Mesenchymal stem cell (in vitro differentiated cells and primary cell): ENCODE results near the gene LMOD2.

ENCODE experiments used
- DNase-seq: peaks from one replicate; pipeline ENCODE4 v3.0.0-alpha.2; 2013
- H2AFZ ChIP-seq: one replicate; pipeline ENCODE4 v1.6.1; 2013; ENCODE audit warnings: low read depth, mild to moderate bottlenecking, control low read depth, inconsistent platforms, low read length, moderate library complexity
- H2AK5ac ChIP-seq: 2 replicates; pipeline ENCODE4 v1.6.1; 2013; ENCODE audit warnings: low read length, moderate library complexity, mild to moderate bottlenecking, inconsistent platforms; ENCODE audit not compliant: severe bottlenecking
- H2BK120ac ChIP-seq: one replicate; pipeline ENCODE4 v1.6.1; 2013; ENCODE audit warnings: low read depth, mild to moderate bottlenecking, inconsistent platforms, low read length, moderate library complexity
- H2BK12ac ChIP-seq, 2 experiments: one replicate each; pipeline ENCODE4 v1.6.1; 2013; ENCODE audit warnings: inconsistent platforms in 2 of 2, low read length in 2 of 2, mild to moderate bottlenecking in 2 of 2, moderate library complexity in 2 of 2, control low read depth in 1 of 2
- H2BK15ac ChIP-seq: one replicate; pipeline ENCODE4 v1.6.1; 2013; ENCODE audit warnings: mild to moderate bottlenecking, low read depth, inconsistent platforms; ENCODE audit not compliant: poor library complexity, severe bottlenecking
- H2BK5ac ChIP-seq: 2 replicates; pipeline ENCODE4 v1.6.1; 2013; ENCODE audit warnings: low read depth, mild to moderate bottlenecking, low read length, control low read depth, inconsistent platforms; ENCODE audit not compliant: poor library complexity, severe bottlenecking
- H3K14ac ChIP-seq, 2 experiments: one replicate each; pipeline ENCODE4 v1.6.1; 2013; ENCODE audit warnings: inconsistent platforms in 2 of 2, low read length in 2 of 2, control low read depth in 1 of 2, mild to moderate bottlenecking in 1 of 2, moderate library complexity in 1 of 2
- H3K18ac ChIP-seq, 2 experiments: one replicate each; pipeline ENCODE4 v1.6.1; 2013; ENCODE audit warnings: inconsistent platforms in 2 of 2, low read length in 2 of 2, control low read depth in 1 of 2, low read depth in 1 of 2, mild to moderate bottlenecking in 1 of 2
- H3K23ac ChIP-seq, 2 experiments: one replicate each; pipeline ENCODE4 v1.6.1; 2013; ENCODE audit warnings: inconsistent platforms in 2 of 2, low read length in 2 of 2, mild to moderate bottlenecking in 2 of 2, moderate library complexity in 2 of 2, control low read depth in 1 of 2
- H3K27ac ChIP-seq: 2 replicates; pipeline ENCODE4 v1.5.1; 2013; ENCODE audit warnings: mild to moderate bottlenecking, moderate library complexity, low read length, control low read depth, inconsistent platforms; ENCODE audit not compliant: poor library complexity, severe bottlenecking
- H3K27me3 ChIP-seq, 2 experiments: 2 replicates each; pipeline versions ENCODE4 v1.6.1 to v1.7.0; 2013; ENCODE audit warnings: low read length in 2 of 2, mild to moderate bottlenecking in 2 of 2, moderate library complexity in 2 of 2, control low read depth in 1 of 2, inconsistent platforms in 1 of 2; ENCODE audit not compliant: control insufficient read depth in 1 of 2, insufficient read depth in 1 of 2
- H3K36me3 ChIP-seq, 2 experiments: 2 replicates each; pipeline versions ENCODE4 v1.6.1 to v1.7.0; 2013; ENCODE audit warnings: low read length in 2 of 2, control low read depth in 1 of 2, inconsistent platforms in 1 of 2, low read depth in 1 of 2, mild to moderate bottlenecking in 1 of 2; ENCODE audit not compliant: insufficient read depth in 2 of 2, control insufficient read depth in 1 of 2
- H3K4ac ChIP-seq, 2 experiments: one replicate each; pipeline ENCODE4 v1.6.1; 2013; ENCODE audit warnings: inconsistent platforms in 2 of 2, low read length in 2 of 2, mild to moderate bottlenecking in 2 of 2, moderate library complexity in 2 of 2, control low read depth in 1 of 2, low read depth in 1 of 2
- H3K4me1 ChIP-seq: 2 replicates; pipeline ENCODE4 v1.6.1; 2013; ENCODE audit warnings: low read depth, low read length, control low read depth; ENCODE audit not compliant: control insufficient read depth, insufficient read depth
- H3K4me2 ChIP-seq: 2 replicates; pipeline ENCODE4 v1.6.1; 2013; ENCODE audit warnings: low read length, mild to moderate bottlenecking, inconsistent platforms; ENCODE audit not compliant: poor library complexity, severe bottlenecking
- H3K4me3 ChIP-seq, 2 experiments: 2 replicates each; pipeline versions ENCODE4 v1.5.1 to v1.7.0; 2013; ENCODE audit warnings: low read length in 2 of 2, mild to moderate bottlenecking in 2 of 2, control low read depth in 1 of 2, low read depth in 1 of 2; ENCODE audit not compliant: insufficient read depth in 1 of 2
- H3K79me1 ChIP-seq: replicated peaks from 2 replicates; pipeline ENCODE4 v1.6.1; 2013; ENCODE audit warnings: mild to moderate bottlenecking, control low read depth, low read length, inconsistent platforms; ENCODE audit not compliant: poor library complexity, severe bottlenecking
- H3K9ac ChIP-seq: 2 replicates; pipeline ENCODE4 v1.7.0; 2013; ENCODE audit warnings: mild to moderate bottlenecking, low read length, moderate library complexity
- H3K9me3 ChIP-seq: 2 replicates; pipeline ENCODE4 v1.7.0; 2013; ENCODE audit warnings: mild to moderate bottlenecking, low read length; ENCODE audit not compliant: control insufficient read depth
- H4K8ac ChIP-seq: one replicate; pipeline ENCODE4 v1.6.1; 2013; ENCODE audit warnings: inconsistent platforms, mild to moderate bottlenecking, low read length, moderate library complexity
- H4K91ac ChIP-seq: one replicate; pipeline ENCODE4 v1.6.1; 2013; ENCODE audit warnings: mild to moderate bottlenecking, low read length, inconsistent platforms
- WGBS: methylation state at CpG from one replicate; pipeline ENCODE4 v1.1.7; 2013; ENCODE audit warnings: mixed read lengths; 5-methylcytosine and 5-hydroxymethylcytosine counted together

The LMOD2 gene

GRCh38 chr7:123612024-123612423 is 43.6 kb upstream of the LMOD2 start:
- Histone ChIP-seq H3K4ac (no peak overlapping the region), H4K91ac (no peak overlapping the region), H3K27ac (no peak overlapping the region), H3K4me1 (no peaks in the 10 kb centered on the region), H2AFZ (no peak overlapping the region), H2AK5ac (no peak overlapping the region), H3K23ac (no peak overlapping the region), H3K79me1 (no peaks in the 10 kb centered on the region), H3K27me3 (no peaks in the 10 kb centered on the region), H2BK15ac (no peak overlapping the region), H2BK12ac (no peak overlapping the region), H3K9me3 (no peaks in the 10 kb centered on the region), H3K36me3 (no peaks in the 10 kb centered on the region), H3K9ac (no peak overlapping the region), H3K18ac (no peak overlapping the region), H3K4me2 (no peak overlapping the region), H2BK5ac (no peak overlapping the region), H3K4me3 (no peak overlapping the region), H2BK120ac (no peak overlapping the region), H4K8ac (no peak overlapping the region), H3K14ac (no peak overlapping the region)
- no peak for DNase-seq

GRCh38 chr7:123615344-123615743 is 40.3 kb upstream of the LMOD2 start:
- Histone ChIP-seq H3K23ac (no peak overlapping the region), H3K9ac (peak overlapping the region; percentile 49), H2BK120ac (no peak overlapping the region), H3K4me2 (no peak overlapping the region), H2BK15ac (no peak overlapping the region), H3K27me3 (no peaks in the 10 kb centered on the region), H3K14ac (no peak overlapping the region), H2AFZ (no peak overlapping the region), H3K9me3 (no peaks in the 10 kb centered on the region), H3K79me1 (no peaks in the 10 kb centered on the region), H4K8ac (no peak overlapping the region), H3K18ac (no peak overlapping the region), H2BK5ac (no peak overlapping the region), H2AK5ac (no peak overlapping the region), H3K36me3 (no peaks in the 10 kb centered on the region), H3K4ac (no peak overlapping the region), H3K4me1 (no peaks in the 10 kb centered on the region), H3K4me3 (no peak overlapping the region), H2BK12ac (no peak overlapping the region), H4K91ac (no peak overlapping the region), H3K27ac (no peak overlapping the region)
- no CpG with 5 or more reads among the region's 2 CpGs for WGBS
- peak; percentile 69 for DNase-seq

- no peak overlapping the region for H2BK15ac ChIP-seq
- no peaks in the 10 kb centered on the region for H3K36me3 ChIP-seq
- no peaks in the 10 kb centered on the region for H3K9me3 ChIP-seq
- H2BK5ac ChIP-seq, result no peak overlapping the region
- no peak overlapping the region for H3K4me2 ChIP-seq
- no peak overlapping the region for H4K91ac ChIP-seq
- no peak overlapping the region for H3K9ac ChIP-seq
- no peak overlapping the region for H3K18ac ChIP-seq
- H3K4ac ChIP-seq, result no peak overlapping the region
- H3K27me3 ChIP-seq, result no peaks in the 10 kb centered on the region
- no peak overlapping the region for H3K27ac ChIP-seq
- no peak for DNase-seq
- H4K8ac ChIP-seq, result no peak overlapping the region
- H3K14ac ChIP-seq, result no peak overlapping the region
- H2AFZ ChIP-seq, result no peak overlapping the region
- no peak overlapping the region for H2BK120ac ChIP-seq
- no peak overlapping the region for H3K4me3 ChIP-seq
- H2BK12ac ChIP-seq, result no peak overlapping the region
- H2AK5ac ChIP-seq, result no peak overlapping the region
- H3K23ac ChIP-seq, result no peak overlapping the region
- H3K4me1 ChIP-seq, result no peaks in the 10 kb centered on the region
- H3K79me1 ChIP-seq, result no peaks in the 10 kb centered on the region
These were observed 39.4 kb upstream of the LMOD2 start for GRCh38 chr7:123616223-123616622.

GRCh38 chr7:123621707-123622106 is 34.0 kb upstream of the LMOD2 start:
- no peaks in the 10 kb centered on the region for H3K36me3 ChIP-seq
- no peak overlapping the region for H2BK5ac ChIP-seq
- H3K27me3 ChIP-seq, result no peaks in the 10 kb centered on the region
- H3K9ac ChIP-seq, result no peak overlapping the region
- no peak overlapping the region for H3K14ac ChIP-seq
- H2AK5ac ChIP-seq, result no peak overlapping the region
- no peak overlapping the region for H3K4ac ChIP-seq
- H3K9me3 ChIP-seq, result no peaks in the 10 kb centered on the region
- no peak overlapping the region for H3K18ac ChIP-seq
- WGBS, result 95% methylated on average over 3 of the region's 4 CpGs
- H3K4me1 ChIP-seq, result no peaks in the 10 kb centered on the region
- no peak overlapping the region for H4K8ac ChIP-seq
- no peak overlapping the region for H2BK120ac ChIP-seq
- no peak overlapping the region for H3K4me3 ChIP-seq
- H2BK12ac ChIP-seq, result peak overlapping the region in 1 of 2 experiments; percentile 4
- H2BK15ac ChIP-seq, result no peak overlapping the region
- no peak overlapping the region for H3K4me2 ChIP-seq
- H4K91ac ChIP-seq, result no peak overlapping the region
- H2AFZ ChIP-seq, result no peak overlapping the region
- DNase-seq, result no peak
- no peak overlapping the region for H3K23ac ChIP-seq
- H3K79me1 ChIP-seq, result no peaks in the 10 kb centered on the region
- no peak overlapping the region for H3K27ac ChIP-seq
